Loucy (cell line): ENCODE results near the gene CDH4.

ENCODE experiments used
- H2AFZ ChIP-seq: fragments of 200-600 bp; sonication (generic); 2 replicates; pipeline ENCODE4 v1.6.0; 2016; ENCODE audit warnings: antibody characterized with exemption, mild to moderate bottlenecking, low read length, moderate library complexity
- H3F3A ChIP-seq: fragments of 200-600 bp; 2 replicates; pipeline ENCODE4 v1.6.0; 2016; ENCODE audit warnings: antibody characterized with exemption, low read depth, mild to moderate bottlenecking
- H3K27me3 ChIP-seq: fragments of 200-600 bp; sonication (generic); 2 replicates; pipeline ENCODE4 v1.6.1; 2014; ENCODE audit warnings: low read length, mild to moderate bottlenecking; ENCODE audit not compliant: insufficient read depth, poor library complexity, severe bottlenecking
- H3K36me3 ChIP-seq: fragments of 200-600 bp; sonication (generic); 2 replicates; pipeline ENCODE4 v1.6.1; 2016; ENCODE audit warnings: low read length; ENCODE audit not compliant: insufficient read depth
- H3K4me1 ChIP-seq: fragments of 200-600 bp; sonication (generic); 2 replicates; pipeline ENCODE4 v1.5.1; 2014; ENCODE audit warnings: low read length, mild to moderate bottlenecking; ENCODE audit not compliant: insufficient read depth, poor library complexity, severe bottlenecking
- H3K4me2 ChIP-seq: fragments of 200-600 bp; sonication (generic); 2 replicates; pipeline ENCODE4 v1.6.0; 2014; ENCODE audit warnings: antibody characterized with exemption, low read length, low read depth, mild to moderate bottlenecking; ENCODE audit not compliant: poor library complexity, severe bottlenecking
- H3K4me3 ChIP-seq: fragments of 200-600 bp; sonication (generic); 2 replicates; pipeline ENCODE4 v1.5.1; 2014; ENCODE audit warnings: low read length, mild to moderate bottlenecking, mixed read lengths; ENCODE audit not compliant: poor library complexity, severe bottlenecking
- H3K79me2 ChIP-seq: fragments of 200-600 bp; sonication (generic); 2 replicates; pipeline ENCODE4 v1.6.1; 2014; ENCODE audit warnings: low read length; ENCODE audit not compliant: insufficient read depth
- H3K9ac ChIP-seq: fragments of 200-600 bp; sonication (generic); 2 replicates; pipeline ENCODE4 v1.6.0; 2014; ENCODE audit warnings: mild to moderate bottlenecking, low read depth, low read length, moderate library complexity; ENCODE audit not compliant: poor library complexity, severe bottlenecking
- H3K9me2 ChIP-seq: fragments of 200-600 bp; sonication (generic); replicated peaks from 2 replicates; pipeline ENCODE4 v1.6.1; 2016; ENCODE audit warnings: low read depth, low read length, mixed read lengths
- H3K9me3 ChIP-seq: fragments of 200-600 bp; sonication (generic); 2 replicates; pipeline ENCODE4 v1.6.1; 2014; ENCODE audit warnings: mild to moderate bottlenecking, antibody characterized with exemption, low read length, low read depth; ENCODE audit not compliant: insufficient read depth
- H4K20me1 ChIP-seq: fragments of 200-600 bp; sonication (generic); 2 replicates; pipeline ENCODE4 v1.6.0; 2014; ENCODE audit warnings: antibody characterized with exemption, low read length, mild to moderate bottlenecking; ENCODE audit not compliant: insufficient read depth, poor library complexity, severe bottlenecking
- EZH2phosphoT487 ChIP-seq: fragments of 200-600 bp; IDR thresholded peaks from 2 replicates; pipeline ENCODE4 v1.6.1; 2018; ENCODE audit warnings: antibody characterized with exemption, mild to moderate bottlenecking, moderate library complexity, borderline replicate concordance
- TF ChIP-seq, protein P1 (sequence below): fragments of 200-600 bp; sonication (generic); conservative IDR thresholded peaks from 2 replicates; pipeline ENCODE4 v1.5.1; 2014; ENCODE audit warnings: mild to moderate bottlenecking, antibody characterized with exemption, low read length

Gene CDH4

GRCh38 chr20:61861054-61861841, 609.2 kb downstream of the CDH4 start:
- no peaks in the 10 kb centered on the region; the same call in 1 of the 2 replicates for H3K36me3 ChIP-seq
- no peak overlapping the region for H3K9ac ChIP-seq
- no peaks in the 10 kb centered on the region; the same call in 1 of the 2 replicates for H3F3A ChIP-seq
- no peaks in the 10 kb centered on the region for H3K79me2 ChIP-seq
- no peaks in the 10 kb centered on the region for H4K20me1 ChIP-seq
- peaks cover 10% of the 10 kb centered on the region for H3K4me1 ChIP-seq
- no peak overlapping the region for H3K4me3 ChIP-seq
- TF ChIP-seq, protein P1, sequence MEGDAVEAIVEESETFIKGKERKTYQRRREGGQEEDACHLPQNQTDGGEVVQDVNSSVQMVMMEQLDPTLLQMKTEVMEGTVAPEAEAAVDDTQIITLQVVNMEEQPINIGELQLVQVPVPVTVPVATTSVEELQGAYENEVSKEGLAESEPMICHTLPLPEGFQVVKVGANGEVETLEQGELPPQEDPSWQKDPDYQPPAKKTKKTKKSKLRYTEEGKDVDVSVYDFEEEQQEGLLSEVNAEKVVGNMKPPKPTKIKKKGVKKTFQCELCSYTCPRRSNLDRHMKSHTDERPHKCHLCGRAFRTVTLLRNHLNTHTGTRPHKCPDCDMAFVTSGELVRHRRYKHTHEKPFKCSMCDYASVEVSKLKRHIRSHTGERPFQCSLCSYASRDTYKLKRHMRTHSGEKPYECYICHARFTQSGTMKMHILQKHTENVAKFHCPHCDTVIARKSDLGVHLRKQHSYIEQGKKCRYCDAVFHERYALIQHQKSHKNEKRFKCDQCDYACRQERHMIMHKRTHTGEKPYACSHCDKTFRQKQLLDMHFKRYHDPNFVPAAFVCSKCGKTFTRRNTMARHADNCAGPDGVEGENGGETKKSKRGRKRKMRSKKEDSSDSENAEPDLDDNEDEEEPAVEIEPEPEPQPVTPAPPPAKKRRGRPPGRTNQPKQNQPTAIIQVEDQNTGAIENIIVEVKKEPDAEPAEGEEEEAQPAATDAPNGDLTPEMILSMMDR, result no peak
- TF ChIP-seq EZH2phosphoT487, result no peak
- peaks cover 19% of the 10 kb centered on the region; the same call in 1 of the 2 replicates for H3K9me3 ChIP-seq
- H3K9me2 ChIP-seq, result no peaks in the 10 kb centered on the region
- H2AFZ ChIP-seq, result no peak overlapping the region
- H3K4me2 ChIP-seq, result no peak overlapping the region
- H3K27me3 ChIP-seq, result no peaks in the 10 kb centered on the region

- Histone ChIP-seq H2AFZ (no peak overlapping the region), H3K9me3 (peaks cover 19% of the 10 kb centered on the region; the same call in 1 of the 2 replicates), H3K36me3 (no peaks in the 10 kb centered on the region; the same call in 1 of the 2 replicates), H3K4me1 (peaks cover 10% of the 10 kb centered on the region), H3K9ac (no peak overlapping the region), H3K79me2 (no peaks in the 10 kb centered on the region), H3K27me3 (no peaks in the 10 kb centered on the region), H3K4me3 (no peak overlapping the region), H3K9me2 (no peaks in the 10 kb centered on the region), H4K20me1 (no peaks in the 10 kb centered on the region), H3K4me2 (no peak overlapping the region), H3F3A (no peaks in the 10 kb centered on the region; the same call in 1 of the 2 replicates)
- TF ChIP-seq EZH2phosphoT487, result no peak
- TF ChIP-seq, protein P1, result no peak
Measured at GRCh38 chr20:61861858-61862257, 609.8 kb downstream of the CDH4 start.

DNA sequence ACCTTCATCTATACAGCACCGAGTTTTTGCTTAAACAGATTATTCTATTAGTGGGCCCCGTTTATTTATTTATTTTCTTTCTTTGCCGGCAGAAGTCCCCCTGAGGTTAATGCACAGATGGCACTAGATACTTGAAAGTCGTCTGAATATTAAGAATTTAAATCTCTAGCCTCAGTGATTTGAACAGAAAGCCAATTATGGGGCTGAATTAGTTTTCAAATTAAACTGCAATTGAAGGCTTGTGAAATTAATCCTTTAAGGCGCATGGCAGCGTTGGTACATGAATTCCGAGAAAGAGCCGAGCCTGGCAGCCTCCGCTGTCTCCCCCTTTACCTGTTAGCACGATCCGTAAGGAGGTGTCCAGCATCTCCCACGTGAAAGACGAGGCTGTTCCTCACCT, 610.8 kb downstream of the CDH4 start:
- no peak overlapping the region for H3K9ac ChIP-seq
- no peaks in the 10 kb centered on the region for H4K20me1 ChIP-seq
- H3K27me3 ChIP-seq, result no peaks in the 10 kb centered on the region
- no peak overlapping the region for H2AFZ ChIP-seq
- H3K4me1 ChIP-seq, result peaks cover 10% of the 10 kb centered on the region
- H3K4me3 ChIP-seq, result no peak overlapping the region
- no peaks in the 10 kb centered on the region for H3K9me2 ChIP-seq
- peaks cover 19% of the 10 kb centered on the region; the same call in 1 of the 2 replicates for H3K9me3 ChIP-seq
- H3F3A ChIP-seq, result no peaks in the 10 kb centered on the region; the same call in 1 of the 2 replicates
- H3K36me3 ChIP-seq, result no peaks in the 10 kb centered on the region; the same call in 1 of the 2 replicates
- no peak for TF ChIP-seq EZH2phosphoT487
- TF ChIP-seq, protein P1, result no peak
- no peaks in the 10 kb centered on the region for H3K79me2 ChIP-seq
- no peak overlapping the region for H3K4me2 ChIP-seq
